ENCODE measurements around the gene ING3. TPM values are rescaled to one million over a fixed set of nuclear protein-coding genes. Genes with fewer than 3 reads are reported as not detected.

ING3 gene
- total RNA-seq, 4 donors from 2014 or later = 11.2 to 23.0 (median 16.7) TPM

DNA sequence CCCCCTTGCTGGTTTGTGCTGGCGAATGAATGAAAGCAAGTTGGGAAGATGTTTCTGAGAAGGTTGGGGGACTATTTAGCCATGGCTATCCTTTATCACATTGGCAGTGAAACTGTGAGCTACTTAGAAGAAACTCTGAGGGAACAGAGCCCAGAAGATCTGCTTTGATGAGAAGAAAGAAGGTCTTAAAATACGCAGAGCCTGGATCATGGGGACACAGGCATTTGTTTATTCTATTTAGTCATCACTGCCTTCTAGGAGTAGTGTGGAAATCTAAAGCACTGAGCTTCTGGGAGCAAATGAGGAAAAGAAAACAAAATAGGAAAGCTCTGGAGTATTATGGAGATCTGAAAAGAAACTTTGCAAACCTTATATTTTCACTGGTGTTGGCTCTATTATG, 66.4 kb downstream of the ING3 start:
- ATAC-seq = peak; percentile 56
- Histone ChIP-seq H3K9me3 (no peaks in the 10 kb centered on the region), H3K4me1 (peaks cover 4 to 75% (median 10%) of the 10 kb centered on the region in 3 donors), H3K27ac (peak overlapping the region in 3 of 4 donors; percentile 22 to 52 (median 36)), H3K27me3 (no peaks in the 10 kb centered on the region), H3K4me3 (no peak overlapping the region), H3K36me3 (no peaks in the 10 kb centered on the region)
- TF ChIP-seq POLR2A (IDR thresholded peaks at IDR 0.05) (no peak), POLR2AphosphoS5 (IDR thresholded peaks at IDR 0.05) (peak; percentile 61), EP300 (IDR thresholded peaks at IDR 0.05) (no peak)
- TF ChIP-seq, protein P1, sequence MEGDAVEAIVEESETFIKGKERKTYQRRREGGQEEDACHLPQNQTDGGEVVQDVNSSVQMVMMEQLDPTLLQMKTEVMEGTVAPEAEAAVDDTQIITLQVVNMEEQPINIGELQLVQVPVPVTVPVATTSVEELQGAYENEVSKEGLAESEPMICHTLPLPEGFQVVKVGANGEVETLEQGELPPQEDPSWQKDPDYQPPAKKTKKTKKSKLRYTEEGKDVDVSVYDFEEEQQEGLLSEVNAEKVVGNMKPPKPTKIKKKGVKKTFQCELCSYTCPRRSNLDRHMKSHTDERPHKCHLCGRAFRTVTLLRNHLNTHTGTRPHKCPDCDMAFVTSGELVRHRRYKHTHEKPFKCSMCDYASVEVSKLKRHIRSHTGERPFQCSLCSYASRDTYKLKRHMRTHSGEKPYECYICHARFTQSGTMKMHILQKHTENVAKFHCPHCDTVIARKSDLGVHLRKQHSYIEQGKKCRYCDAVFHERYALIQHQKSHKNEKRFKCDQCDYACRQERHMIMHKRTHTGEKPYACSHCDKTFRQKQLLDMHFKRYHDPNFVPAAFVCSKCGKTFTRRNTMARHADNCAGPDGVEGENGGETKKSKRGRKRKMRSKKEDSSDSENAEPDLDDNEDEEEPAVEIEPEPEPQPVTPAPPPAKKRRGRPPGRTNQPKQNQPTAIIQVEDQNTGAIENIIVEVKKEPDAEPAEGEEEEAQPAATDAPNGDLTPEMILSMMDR (IDR thresholded peaks at IDR 0.05) = no peak
- WGBS, 2 donors (ENCODE audit: low coverage in 1 of 2) = 41 to 55% methylated on average over 2 of the region's 2 CpGs

DNA sequence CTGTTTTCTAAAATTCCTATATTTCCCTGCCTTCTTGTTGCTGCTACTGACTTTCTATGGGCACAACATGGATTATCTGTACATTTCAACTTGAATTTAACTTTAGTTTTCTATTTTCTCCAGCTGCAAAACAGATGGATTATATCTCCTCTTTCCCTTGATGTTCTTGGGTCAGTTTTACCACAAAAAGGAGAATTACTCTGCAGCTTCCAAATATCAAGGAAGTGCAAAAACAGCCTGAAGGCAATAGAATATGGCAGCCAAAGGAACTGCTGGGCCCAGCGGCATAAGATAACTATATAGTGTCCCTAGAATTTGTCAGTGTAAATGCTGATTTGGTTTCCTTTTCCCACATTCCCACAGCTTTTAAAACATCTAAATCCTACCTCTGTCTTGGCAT, 67.0 kb downstream of the ING3 start:
- 42 to 78% methylated on average over 1 of the region's 1 CpG for WGBS, 2 donors (ENCODE audit: low coverage in 1 of 2)
- TF ChIP-seq EP300 (IDR thresholded peaks at IDR 0.05) (no peak), POLR2A (IDR thresholded peaks at IDR 0.05) (no peak), POLR2AphosphoS5 (IDR thresholded peaks at IDR 0.05) (no peak)
- TF ChIP-seq, protein P1 (IDR thresholded peaks at IDR 0.05) = no peak
- H3K9me3 ChIP-seq = no peaks in the 10 kb centered on the region
- H3K27me3 ChIP-seq = no peaks in the 10 kb centered on the region
- H3K27ac ChIP-seq = peak overlapping the region in 2 of 4 donors; percentile 36 to 52
- peaks cover 4 to 75% (median 10%) of the 10 kb centered on the region in 3 donors for H3K4me1 ChIP-seq
- ATAC-seq = no peak
- H3K36me3 ChIP-seq = no peaks in the 10 kb centered on the region
- H3K4me3 ChIP-seq = no peak overlapping the region

DNA sequence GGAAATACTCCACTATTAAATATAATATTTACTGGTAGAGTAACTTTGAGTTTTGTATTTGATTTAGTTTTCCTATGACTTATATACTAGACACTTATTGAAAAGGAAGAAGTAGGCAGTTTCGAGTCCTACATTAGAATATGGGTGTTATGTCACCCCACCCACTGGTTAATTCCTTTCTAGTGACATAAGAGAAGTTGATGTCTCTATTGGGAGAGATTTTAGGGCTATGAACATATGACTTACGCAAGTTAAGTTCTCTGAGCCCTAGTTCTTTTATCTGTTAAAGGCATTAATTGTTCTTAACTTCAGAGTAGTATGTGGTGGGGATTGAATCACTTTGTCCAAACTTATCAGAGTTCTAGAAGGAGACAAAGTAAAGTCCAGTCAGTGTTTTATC, 68.4 kb downstream of the ING3 start:
- WGBS, 2 donors (ENCODE audit: low coverage in 1 of 2) = 44 to 47% methylated on average over 2 of the region's 2 CpGs
- H3K27ac ChIP-seq = peak overlapping the region in 3 of 4 donors; percentile 1 to 38 (median 23)
- TF ChIP-seq POLR2A (IDR thresholded peaks at IDR 0.05) (no peak), EP300 (IDR thresholded peaks at IDR 0.05) (no peak), POLR2AphosphoS5 (IDR thresholded peaks at IDR 0.05) (no peak)
- TF ChIP-seq, protein P1 (IDR thresholded peaks at IDR 0.05) = no peak
- H3K4me3 ChIP-seq = no peak overlapping the region
- H3K27me3 ChIP-seq = no peaks in the 10 kb centered on the region
- ATAC-seq = peak; percentile 58
- H3K4me1 ChIP-seq = peaks cover 12 to 79% (median 14%) of the 10 kb centered on the region in 3 donors
- no peaks in the 10 kb centered on the region for H3K9me3 ChIP-seq
- H3K36me3 ChIP-seq = no peaks in the 10 kb centered on the region

DNA sequence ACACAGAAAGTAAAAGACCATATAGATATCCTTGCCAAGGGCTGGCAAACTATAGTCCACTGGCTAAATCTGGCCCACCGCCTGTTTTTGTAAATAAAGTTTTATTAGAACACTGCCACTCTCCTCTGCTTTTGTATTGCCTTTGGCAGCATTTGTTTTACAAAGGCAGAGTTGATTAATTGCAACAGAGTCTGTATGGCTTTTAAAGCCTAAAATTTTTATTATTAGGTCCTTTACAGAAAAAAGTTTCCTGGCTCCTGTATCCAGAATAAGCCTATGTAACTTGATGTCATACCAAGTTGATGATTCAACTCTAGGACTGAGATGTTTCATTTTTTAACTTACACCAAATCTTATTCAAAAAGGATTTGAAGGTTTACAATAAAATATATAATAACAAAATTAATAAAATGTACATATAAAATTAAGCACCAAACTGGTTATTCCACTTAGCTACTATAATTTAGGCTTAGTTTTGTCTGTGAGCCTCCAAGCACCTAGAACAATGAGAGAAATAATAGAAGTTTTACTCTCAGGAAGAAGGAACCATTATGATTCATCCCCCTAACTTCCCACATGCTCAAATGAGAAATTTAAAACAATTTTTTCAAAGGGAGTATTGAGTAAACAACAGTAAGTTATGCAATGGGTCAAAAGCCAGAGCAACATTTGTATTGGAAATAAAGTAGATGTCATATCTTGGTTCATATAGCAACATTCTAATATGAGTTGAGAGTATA, 69.8 kb downstream of the ING3 start:
- H3K27ac ChIP-seq = peak overlapping the region; percentile 23 to 58 (median 36)
- peak; percentile 50 for ATAC-seq

More for the DNA sequence above, 69.8 kb downstream of the ING3 start:
- H3K36me3 ChIP-seq = no peaks in the 10 kb centered on the region
- H3K27me3 ChIP-seq = no peaks in the 10 kb centered on the region
- no peak overlapping the region for H3K4me3 ChIP-seq
- 100% methylated on average over 1 of the region's 1 CpG for WGBS, 2 donors (ENCODE audit: low coverage in 1 of 2)
- H3K4me1 ChIP-seq = peaks cover 12 to 84% (median 14%) of the 10 kb centered on the region in 3 donors
- TF ChIP-seq, protein P1 (IDR thresholded peaks at IDR 0.05) = no peak
- peak; percentile 27 for TF ChIP-seq POLR2AphosphoS5 (IDR thresholded peaks at IDR 0.05)
- no peaks in the 10 kb centered on the region for H3K9me3 ChIP-seq
